Measurements from ENCODE around the gene MS4A10.

Gene MS4A10

GRCh38 chr11:60842668-60843600 is 57.8 kb downstream of the MS4A10 start:
- TF ChIP-seq SIN3A (IDR thresholded peaks at IDR 0.05; ENCODE audit: borderline replicate concordance, insufficient read depth, low read length) (no peak), TAF1 (IDR thresholded peaks at IDR 0.05; ENCODE audit: borderline replicate concordance, insufficient read depth, low read length) (no peak), FOXP2 (optimal IDR thresholded peaks at IDR 0.05; ENCODE audit: borderline replicate concordance, extremely low read depth, extremely low read length, insufficient read depth) (no peak)
- TF ChIP-seq, protein P1, sequence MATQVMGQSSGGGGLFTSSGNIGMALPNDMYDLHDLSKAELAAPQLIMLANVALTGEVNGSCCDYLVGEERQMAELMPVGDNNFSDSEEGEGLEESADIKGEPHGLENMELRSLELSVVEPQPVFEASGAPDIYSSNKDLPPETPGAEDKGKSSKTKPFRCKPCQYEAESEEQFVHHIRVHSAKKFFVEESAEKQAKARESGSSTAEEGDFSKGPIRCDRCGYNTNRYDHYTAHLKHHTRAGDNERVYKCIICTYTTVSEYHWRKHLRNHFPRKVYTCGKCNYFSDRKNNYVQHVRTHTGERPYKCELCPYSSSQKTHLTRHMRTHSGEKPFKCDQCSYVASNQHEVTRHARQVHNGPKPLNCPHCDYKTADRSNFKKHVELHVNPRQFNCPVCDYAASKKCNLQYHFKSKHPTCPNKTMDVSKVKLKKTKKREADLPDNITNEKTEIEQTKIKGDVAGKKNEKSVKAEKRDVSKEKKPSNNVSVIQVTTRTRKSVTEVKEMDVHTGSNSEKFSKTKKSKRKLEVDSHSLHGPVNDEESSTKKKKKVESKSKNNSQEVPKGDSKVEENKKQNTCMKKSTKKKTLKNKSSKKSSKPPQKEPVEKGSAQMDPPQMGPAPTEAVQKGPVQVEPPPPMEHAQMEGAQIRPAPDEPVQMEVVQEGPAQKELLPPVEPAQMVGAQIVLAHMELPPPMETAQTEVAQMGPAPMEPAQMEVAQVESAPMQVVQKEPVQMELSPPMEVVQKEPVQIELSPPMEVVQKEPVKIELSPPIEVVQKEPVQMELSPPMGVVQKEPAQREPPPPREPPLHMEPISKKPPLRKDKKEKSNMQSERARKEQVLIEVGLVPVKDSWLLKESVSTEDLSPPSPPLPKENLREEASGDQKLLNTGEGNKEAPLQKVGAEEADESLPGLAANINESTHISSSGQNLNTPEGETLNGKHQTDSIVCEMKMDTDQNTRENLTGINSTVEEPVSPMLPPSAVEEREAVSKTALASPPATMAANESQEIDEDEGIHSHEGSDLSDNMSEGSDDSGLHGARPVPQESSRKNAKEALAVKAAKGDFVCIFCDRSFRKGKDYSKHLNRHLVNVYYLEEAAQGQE (IDR thresholded peaks at IDR 0.05; ENCODE audit: insufficient read depth in 1 of 2, low read depth in 2 of 2, low read length in 2 of 2): no peak

DNA sequence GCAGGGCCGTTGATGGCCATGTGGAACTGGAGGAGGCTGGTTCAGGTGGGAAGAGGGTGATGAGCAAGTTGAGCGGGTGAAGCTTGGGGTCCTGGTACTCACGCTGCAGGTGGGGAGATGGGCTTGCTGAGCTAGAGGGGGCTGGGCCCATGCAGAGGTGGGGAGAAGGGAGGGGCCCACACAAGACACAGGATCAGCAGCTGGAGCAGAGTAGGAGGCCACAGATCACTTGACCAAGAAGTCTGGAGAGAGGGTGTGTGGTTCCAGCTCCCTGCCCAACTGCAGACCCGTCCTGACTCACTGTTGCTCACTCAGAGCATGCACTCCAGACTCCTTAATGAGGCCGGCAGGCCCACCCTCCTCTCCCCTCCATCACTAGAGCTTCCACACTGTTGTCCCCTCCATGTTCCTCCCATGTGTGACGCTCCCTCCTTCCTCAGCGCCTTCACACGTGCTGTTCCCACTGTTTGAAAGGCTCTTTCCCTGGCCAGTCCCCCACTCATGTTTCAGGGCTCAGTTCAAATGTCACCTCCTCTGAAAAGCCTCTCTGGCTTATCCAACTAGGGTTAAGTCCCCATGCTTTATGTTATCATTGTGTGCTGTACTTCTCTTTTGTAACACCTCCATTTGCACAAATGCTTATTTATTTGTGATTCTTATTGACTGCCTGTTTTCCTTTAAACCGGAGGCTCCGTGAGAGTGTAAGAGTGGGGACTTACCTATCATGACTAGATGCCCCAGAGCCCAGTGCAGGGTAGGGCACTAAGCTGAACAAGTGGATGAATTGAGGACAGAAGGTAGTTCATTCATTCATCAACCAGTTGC is 59.1 kb downstream of the MS4A10 start:
- no peak for TF ChIP-seq FOXP2 (optimal IDR thresholded peaks at IDR 0.05; ENCODE audit: borderline replicate concordance, extremely low read depth, extremely low read length, insufficient read depth)
- TF ChIP-seq TAF1 (IDR thresholded peaks at IDR 0.05; ENCODE audit: borderline replicate concordance, insufficient read depth, low read length): no peak
- TF ChIP-seq, protein P1 (IDR thresholded peaks at IDR 0.05; ENCODE audit: insufficient read depth in 1 of 2, low read depth in 2 of 2, low read length in 2 of 2): no peak
- no peak for TF ChIP-seq SIN3A (IDR thresholded peaks at IDR 0.05; ENCODE audit: borderline replicate concordance, insufficient read depth, low read length)
- no peak for TF ChIP-seq POLR2AphosphoS5 (IDR thresholded peaks at IDR 0.05; ENCODE audit: low read depth, low read length)

GRCh38 chr11:60844870-60845221 is 59.7 kb downstream of the MS4A10 start:
- TF ChIP-seq TAF1 (IDR thresholded peaks at IDR 0.05; ENCODE audit: borderline replicate concordance, insufficient read depth, low read length): no peak
- TF ChIP-seq FOXP2 (optimal IDR thresholded peaks at IDR 0.05; ENCODE audit: borderline replicate concordance, extremely low read depth, extremely low read length, insufficient read depth): no peak

DNA sequence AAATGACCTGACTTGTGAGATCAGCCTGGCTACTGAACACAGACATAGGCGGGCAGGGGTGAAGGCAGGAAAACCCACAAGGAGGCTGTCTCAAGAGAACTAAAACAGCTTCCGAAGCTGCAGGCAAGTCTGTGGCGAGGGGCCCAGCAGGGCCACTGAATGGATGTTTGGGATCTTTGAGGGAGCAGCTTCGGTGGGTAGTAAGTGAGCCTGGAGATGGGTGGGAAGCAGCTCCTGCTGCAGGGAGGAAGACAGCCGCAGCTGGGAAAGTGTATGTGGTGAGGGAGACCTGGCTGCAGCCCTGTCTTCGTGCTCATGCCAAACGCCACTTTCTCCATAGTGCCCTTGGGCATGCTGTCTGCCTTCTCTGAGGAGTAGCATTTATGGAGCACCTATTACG is 60.2 kb downstream of the MS4A10 start:
- TF ChIP-seq, protein P1 (IDR thresholded peaks at IDR 0.05; ENCODE audit: insufficient read depth in 1 of 2, low read depth in 2 of 2, low read length in 2 of 2): no peak
- TF ChIP-seq SIN3A (IDR thresholded peaks at IDR 0.05; ENCODE audit: borderline replicate concordance, insufficient read depth, low read length): no peak

- TF ChIP-seq SIN3A (IDR thresholded peaks at IDR 0.05; ENCODE audit: borderline replicate concordance, insufficient read depth, low read length): no peak
- no peak for TF ChIP-seq TAF1 (IDR thresholded peaks at IDR 0.05; ENCODE audit: borderline replicate concordance, insufficient read depth, low read length)
- no peak for TF ChIP-seq FOXP2 (optimal IDR thresholded peaks at IDR 0.05; ENCODE audit: borderline replicate concordance, extremely low read depth, extremely low read length, insufficient read depth)
- TF ChIP-seq, protein P1 (IDR thresholded peaks at IDR 0.05; ENCODE audit: insufficient read depth in 1 of 2, low read depth in 2 of 2, low read length in 2 of 2): no peak
- TF ChIP-seq POLR2AphosphoS5 (IDR thresholded peaks at IDR 0.05; ENCODE audit: low read depth, low read length): no peak
Measured at GRCh38 chr11:60847281-60847680, 62.1 kb downstream of the MS4A10 start.
